GM23338 (cell line): Measurements from ENCODE around the gene CHAT.

Experiments used
- CTCF ChIP-seq, 2 experiments: fragments of 200-600 bp in 1 of 2; sonication (generic) in 1 of 2; conservative IDR thresholded peaks; 2 replicates each; pipeline versions ENCODE4 v1.5.1 to v1.6.1; 2016 to 2017; ENCODE audit warnings: antibody characterized with exemption in 2 of 2, low read depth in 2 of 2, mild to moderate bottlenecking in 2 of 2, moderate library complexity in 1 of 2
- EZH2 ChIP-seq: fragments of 200-600 bp; sonication (generic); IDR thresholded peaks from one replicate; pipeline ENCODE4 v1.8.0; 2017; ENCODE audit warnings: antibody characterized with exemption, mild to moderate bottlenecking, low read depth; ENCODE audit not compliant: unreplicated experiment
- JUNB ChIP-seq: IDR thresholded peaks from one replicate; pipeline ENCODE4 v1.6.1; 2016; ENCODE audit warnings: antibody characterized with exemption; ENCODE audit not compliant: unreplicated experiment
- POLR2AphosphoS5 ChIP-seq: IDR thresholded peaks from 2 replicates; pipeline ENCODE4 v1.6.1; 2016; ENCODE audit warnings: antibody characterized with exemption, low read depth
- TF ChIP-seq, protein P1 (sequence below): IDR thresholded peaks from 2 replicates; pipeline ENCODE4 v1.6.1; 2016; ENCODE audit warnings: antibody characterized with exemption

DNA sequence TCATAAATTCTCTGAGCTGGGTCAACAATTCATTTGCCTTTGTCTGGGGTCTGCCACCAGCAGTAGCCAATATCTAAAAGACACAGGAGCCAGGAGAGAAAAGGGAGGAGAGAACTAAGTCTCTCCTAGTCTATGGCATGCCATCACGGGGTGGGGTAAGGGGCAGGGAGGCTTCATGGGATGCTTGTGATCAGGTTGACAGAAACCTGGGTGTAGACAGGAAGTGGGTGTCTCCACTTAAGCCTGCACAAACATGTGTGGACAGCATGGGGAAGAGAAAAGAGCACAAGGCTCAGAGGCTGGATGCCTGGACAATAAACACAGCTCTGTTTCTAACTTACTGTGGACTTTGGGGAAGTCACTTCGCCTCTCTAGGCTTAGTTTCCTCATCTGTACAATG is 54.2 kb downstream of the CHAT start:
- TF ChIP-seq, protein P1, sequence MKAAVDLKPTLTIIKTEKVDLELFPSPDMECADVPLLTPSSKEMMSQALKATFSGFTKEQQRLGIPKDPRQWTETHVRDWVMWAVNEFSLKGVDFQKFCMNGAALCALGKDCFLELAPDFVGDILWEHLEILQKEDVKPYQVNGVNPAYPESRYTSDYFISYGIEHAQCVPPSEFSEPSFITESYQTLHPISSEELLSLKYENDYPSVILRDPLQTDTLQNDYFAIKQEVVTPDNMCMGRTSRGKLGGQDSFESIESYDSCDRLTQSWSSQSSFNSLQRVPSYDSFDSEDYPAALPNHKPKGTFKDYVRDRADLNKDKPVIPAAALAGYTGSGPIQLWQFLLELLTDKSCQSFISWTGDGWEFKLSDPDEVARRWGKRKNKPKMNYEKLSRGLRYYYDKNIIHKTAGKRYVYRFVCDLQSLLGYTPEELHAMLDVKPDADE, result no peak
- TF ChIP-seq CTCF (conservative IDR thresholded peaks at IDR 0.05; ENCODE audit: low read depth in 2 of 2) (no peak), POLR2AphosphoS5 (no peak), EZH2 (no peak), JUNB (no peak)
